GM04504 (cell line): ENCODE measurements around the gene KBTBD7.
A peak's percentile ranks its signal among the peaks of the same experiment; 100 is the strongest.

Experiments
- DNase-seq: peaks from one replicate; pipeline ENCODE4 v3.0.0-alpha.2; 2012; ENCODE audit warnings: low read depth

KBTBD7 gene

GRCh38 chr13:41193919-41194824 lies at the start of gene KBTBD7:
Gene KBTBD7 (minus strand): TSS chr13:41194569. CDS start chr13:41194257, 312 bp downstream.
- peak; percentile 94 for DNase-seq

- DNase-seq: no peak
Measured at GRCh38 chr13:41241626-41242025, 47.3 kb upstream of the KBTBD7 start.

GRCh38 chr13:41236369-41236768 lies 42.0 kb upstream of the KBTBD7 start:
- DNase-seq: no peak

GRCh38 chr13:41232578-41233480 lies 38.5 kb upstream of the KBTBD7 start:
- DNase-seq: no peak

GRCh38 chr13:41231786-41232185 lies 37.4 kb upstream of the KBTBD7 start:
- no peak for DNase-seq

- no peak for DNase-seq
Measured at GRCh38 chr13:41231025-41231677, 36.8 kb upstream of the KBTBD7 start.

- no peak for DNase-seq
Measured at GRCh38 chr13:41229356-41229755, 35.0 kb upstream of the KBTBD7 start.

- DNase-seq: peak; percentile 32
Measured at GRCh38 chr13:41224113-41225110, 30.0 kb upstream of the KBTBD7 start.

GRCh38 chr13:41222259-41222852 lies 28.0 kb upstream of the KBTBD7 start:
- DNase-seq: no peak

GRCh38 chr13:41220401-41220800 lies 26.0 kb upstream of the KBTBD7 start:
- no peak for DNase-seq

GRCh38 chr13:41216160-41216559 lies 21.8 kb upstream of the KBTBD7 start:
- DNase-seq: no peak

GRCh38 chr13:41213919-41214318 lies 19.6 kb upstream of the KBTBD7 start:
- DNase-seq: no peak

- no peak for DNase-seq
Measured at GRCh38 chr13:41213316-41213715, 18.9 kb upstream of the KBTBD7 start.

GRCh38 chr13:41212881-41213280 lies 18.5 kb upstream of the KBTBD7 start:
- no peak for DNase-seq

GRCh38 chr13:41211062-41211461 lies 16.7 kb upstream of the KBTBD7 start:
- no peak for DNase-seq

GRCh38 chr13:41206467-41206866 lies 12.1 kb upstream of the KBTBD7 start:
- no peak for DNase-seq

GRCh38 chr13:41203810-41204209 lies 9.4 kb upstream of the KBTBD7 start:
- DNase-seq: no peak

GRCh38 chr13:41200126-41200525 lies 5.8 kb upstream of the KBTBD7 start:
- DNase-seq: no peak

- DNase-seq: no peak
Measured at GRCh38 chr13:41199526-41199925, 5.2 kb upstream of the KBTBD7 start.

- DNase-seq: no peak
Measured at GRCh38 chr13:41199079-41199478, 4.7 kb upstream of the KBTBD7 start.

GRCh38 chr13:41196620-41197019 lies 2.3 kb upstream of the KBTBD7 start:
- DNase-seq: no peak
